ENCODE measurements around the gene TNFRSF18.

TNFRSF18 gene

GRCh38 chr1:1240348-1240732 is 33.9 kb upstream of the TNFRSF18 start:
- DNase-seq: no peak

GRCh38 chr1:1239614-1240347 is 33.4 kb upstream of the TNFRSF18 start:
- no peak for DNase-seq

- DNase-seq: no peak
Observed at GRCh38 chr1:1239227-1239613, 32.8 kb upstream of the TNFRSF18 start.

GRCh38 chr1:1238702-1239178 is 32.3 kb upstream of the TNFRSF18 start:
- no peak for DNase-seq

GRCh38 chr1:1237874-1238701 is 31.7 kb upstream of the TNFRSF18 start:
- no peak for DNase-seq

GRCh38 chr1:1236945-1237873 is 30.8 kb upstream of the TNFRSF18 start:
- no peak for DNase-seq

- no peak for DNase-seq
Observed at GRCh38 chr1:1236176-1236763, 29.9 kb upstream of the TNFRSF18 start.

GRCh38 chr1:1235016-1235744 is 28.8 kb upstream of the TNFRSF18 start:
- DNase-seq: no peak

- DNase-seq: no peak
Observed at GRCh38 chr1:1234180-1234808, 27.9 kb upstream of the TNFRSF18 start.

- no peak for DNase-seq
Observed at GRCh38 chr1:1233567-1233892, 27.1 kb upstream of the TNFRSF18 start.

- DNase-seq: no peak
Observed at GRCh38 chr1:1232796-1233566, 26.6 kb upstream of the TNFRSF18 start.

- DNase-seq: no peak
Observed at GRCh38 chr1:1232208-1232795, 25.9 kb upstream of the TNFRSF18 start, which contains the start of gene B3GALT6. B3GALT6 (plus strand) TSS chr1:1232237; CDS start chr1:1232279, 42 bp downstream.

- DNase-seq: peak; percentile 94 to 96
Observed at GRCh38 chr1:1231400-1232207, 25.2 kb upstream of the TNFRSF18 start, which contains the start of gene SDF4. SDF4 (minus strand) TSS chr1:1232001; CDS start chr1:1228772, 3,229 bp downstream.

GRCh38 chr1:1230656-1231399 is 24.4 kb upstream of the TNFRSF18 start:
- DNase-seq: no peak

- no peak for DNase-seq
Observed at GRCh38 chr1:1229770-1230169, 23.4 kb upstream of the TNFRSF18 start.

- DNase-seq: no peak
Observed at GRCh38 chr1:1228596-1229321, 22.4 kb upstream of the TNFRSF18 start.

GRCh38 chr1:1228187-1228586 is 21.8 kb upstream of the TNFRSF18 start:
- DNase-seq: no peak

GRCh38 chr1:1227386-1227785 is 21.0 kb upstream of the TNFRSF18 start:
- no peak for DNase-seq

All from activated CD4-positive, alpha-beta T cell treated with anti-CD3 and anti-CD28 coated beads, Interleukin-2, amount 50 U/mL, for 4 hours (primary cell).